Embryonic facial prominence (tissue), 1 donor: ENCODE measurements around the gene TMEM171.

Experiments used
- DNase-seq: peaks from one replicate; pipeline ENCODE4 v3.0.0-alpha.2; 2016; ENCODE audit errors: extremely low spot score

TMEM171 gene

DNA sequence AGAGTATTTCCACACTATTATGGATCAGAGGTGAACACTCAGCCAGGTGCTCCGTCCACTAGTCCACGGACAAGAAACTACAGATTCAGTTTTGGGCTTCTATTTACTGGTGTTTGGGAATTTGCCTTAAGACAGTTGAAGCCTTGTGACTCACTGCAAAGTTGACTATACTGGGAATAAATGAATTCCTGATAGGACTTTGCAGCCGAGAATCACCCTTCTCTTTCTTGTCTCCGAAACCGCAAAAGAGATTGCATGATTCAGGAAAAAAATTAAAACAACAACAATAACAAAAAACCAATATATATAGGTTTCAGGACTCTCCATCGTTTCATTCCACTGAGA is 716 bp downstream of the TMEM171 start:
- no peak for DNase-seq

DNA sequence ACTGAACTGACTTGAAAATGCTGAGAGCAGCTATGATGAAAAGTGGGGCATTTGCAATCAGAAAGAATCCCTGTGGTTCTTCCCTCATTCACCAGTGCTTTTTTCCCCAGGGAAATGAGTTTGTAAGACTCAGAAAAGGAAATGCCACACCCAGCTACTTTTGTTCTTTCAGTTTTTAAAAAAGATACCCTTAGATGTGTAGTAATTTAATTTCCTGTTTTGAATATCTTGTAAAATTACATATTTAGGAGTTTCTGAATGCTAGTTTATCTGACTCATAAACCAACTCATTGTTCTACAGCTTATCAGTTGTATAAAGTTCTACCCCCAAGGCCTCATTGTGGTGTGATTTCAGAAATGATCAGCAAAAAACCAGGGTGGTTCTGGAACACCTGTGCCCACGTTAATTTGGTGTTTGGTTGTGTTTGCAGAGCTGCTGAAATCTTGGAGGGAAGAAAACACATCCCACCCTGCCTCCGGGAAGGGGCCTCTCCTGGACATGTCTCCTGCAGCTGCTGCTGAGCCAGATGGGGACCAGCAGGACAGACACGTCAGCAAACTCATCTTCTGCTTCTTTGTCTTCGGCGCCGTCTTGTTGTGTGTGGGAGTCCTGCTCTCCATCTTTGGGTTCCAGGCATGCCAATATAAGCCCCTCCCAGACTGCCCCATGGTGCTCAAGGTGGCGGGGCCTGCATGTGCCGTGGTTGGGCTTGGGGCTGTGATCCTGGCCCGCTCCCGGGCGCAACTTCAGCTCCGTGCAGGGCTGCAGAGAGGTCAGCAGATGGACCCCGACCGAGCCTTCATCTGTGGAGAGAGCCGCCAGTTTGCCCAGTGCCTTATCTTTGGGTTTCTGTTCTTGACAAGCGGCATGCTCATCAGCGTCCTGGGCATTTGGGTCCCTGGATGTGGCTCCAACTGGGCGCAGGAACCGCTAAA is 2.8 kb downstream of the TMEM171 start:
- no peak for DNase-seq

DNA sequence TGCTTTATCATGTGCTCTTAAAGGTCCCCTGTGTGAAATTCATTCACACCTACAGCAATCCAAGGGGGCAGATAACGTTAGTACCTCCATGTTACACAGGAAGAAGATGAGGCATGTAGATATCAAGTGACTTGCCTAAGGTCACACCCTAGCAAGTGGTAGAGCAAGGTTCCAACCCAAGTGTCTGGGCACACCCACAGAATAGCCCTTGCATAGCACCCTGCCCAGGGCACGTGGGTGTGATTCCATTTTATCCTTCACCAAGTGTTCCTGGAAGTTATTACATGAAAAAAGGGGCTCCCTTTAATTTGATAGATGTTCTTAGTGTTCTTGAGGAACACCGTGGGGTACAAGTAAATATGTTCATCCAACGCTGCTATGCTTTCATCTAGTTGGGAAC is 4.9 kb downstream of the TMEM171 start:
- no peak for DNase-seq

DNA sequence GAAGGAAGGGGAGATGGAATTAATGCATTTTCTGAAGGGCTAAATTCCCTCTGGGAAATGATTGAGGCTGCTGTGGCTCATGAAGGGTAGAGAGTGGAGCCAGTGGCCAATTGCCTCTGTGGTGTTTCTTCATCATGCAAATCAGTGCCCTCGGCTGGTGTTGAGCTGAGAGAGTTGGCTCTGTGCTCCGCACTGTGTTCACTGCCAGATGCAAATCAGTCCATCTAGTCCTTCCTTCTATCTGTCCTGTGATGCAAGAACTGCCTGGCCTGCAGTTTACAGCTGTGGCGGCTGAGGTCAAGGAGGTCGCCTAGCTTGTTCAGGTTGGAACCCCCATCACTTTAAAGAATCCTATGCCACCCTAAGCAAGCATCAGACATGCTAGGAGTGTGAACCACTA is 6.0 kb downstream of the TMEM171 start:
- DNase-seq, result no peak

- no peak for DNase-seq
These were observed 6.6 kb downstream of the TMEM171 start for GRCh38 chr5:73126957-73127356.

DNA sequence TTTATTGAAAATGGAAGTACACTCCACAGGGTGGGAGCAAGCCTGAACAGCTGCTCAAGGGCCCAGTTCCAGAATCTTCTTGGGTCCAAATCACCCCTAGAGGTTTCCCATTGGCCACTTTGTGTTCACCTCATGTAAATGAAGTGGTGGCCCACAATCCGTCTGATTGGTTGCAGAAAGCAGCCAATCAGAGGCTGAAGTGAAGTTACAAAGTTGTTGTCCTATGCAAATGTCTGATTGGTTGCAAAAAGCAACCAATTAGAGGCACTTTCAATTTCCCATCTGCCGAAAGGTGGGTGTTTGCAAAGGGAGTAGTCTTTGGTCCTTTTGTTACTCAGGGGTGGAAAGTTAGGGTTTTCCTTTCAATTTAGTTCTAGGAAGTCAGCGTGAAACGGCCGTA is 8.8 kb downstream of the TMEM171 start:
- no peak for DNase-seq

GRCh38 chr5:73130811-73131210 is 10.4 kb downstream of the TMEM171 start:
- no peak for DNase-seq

- no peak for DNase-seq
These were observed 11.5 kb downstream of the TMEM171 start for GRCh38 chr5:73131711-73132425.

DNA sequence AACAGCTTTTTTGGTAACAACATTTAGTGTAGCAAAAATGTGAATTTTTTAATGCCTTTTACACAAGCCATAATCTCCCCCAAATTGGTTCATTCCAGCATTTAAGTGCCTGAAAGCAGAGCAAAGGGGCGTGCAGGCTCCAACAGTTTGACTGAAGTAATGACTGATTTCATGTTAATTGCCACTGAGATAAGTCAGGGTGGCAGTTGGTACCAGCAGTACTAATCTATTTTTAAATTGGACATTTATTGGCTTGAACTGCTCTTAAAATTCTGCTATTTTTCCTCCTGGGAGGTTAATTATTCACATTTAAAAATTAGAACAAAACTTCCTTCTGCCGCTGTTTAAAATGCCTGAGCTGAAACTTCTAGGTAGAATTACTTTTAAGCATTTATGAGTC is 12.4 kb downstream of the TMEM171 start:
- no peak for DNase-seq

GRCh38 chr5:73135021-73135420 is 14.6 kb downstream of the TMEM171 start:
- DNase-seq, result no peak

- DNase-seq, result no peak
These were observed 15.2 kb downstream of the TMEM171 start for GRCh38 chr5:73135429-73136054.

DNA sequence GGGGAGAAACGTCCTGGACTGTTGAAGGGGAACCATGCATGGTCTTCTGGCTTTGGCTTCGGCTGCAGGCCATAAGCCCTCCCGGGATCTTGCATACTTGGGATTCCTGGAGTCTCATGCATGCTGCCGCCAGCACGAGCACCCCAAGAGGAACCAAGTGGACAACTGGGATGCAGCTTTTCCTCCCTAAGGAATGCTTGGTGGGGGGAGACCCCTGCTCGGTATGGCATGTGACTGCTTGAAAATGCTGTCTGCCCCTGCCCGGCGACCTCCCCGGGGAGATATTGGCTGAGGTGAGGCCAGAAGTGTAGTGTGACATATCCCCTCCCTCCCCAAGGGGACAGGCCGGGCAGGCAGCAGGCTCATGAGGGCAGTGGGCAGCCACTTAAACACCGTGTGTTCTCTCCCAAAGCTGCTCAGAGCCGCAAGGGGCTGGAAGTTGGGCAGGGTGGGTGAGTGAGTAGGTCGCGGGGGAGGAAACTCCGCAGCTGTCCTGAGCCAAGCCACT is 15.7 kb downstream of the TMEM171 start:
- no peak for DNase-seq

GRCh38 chr5:73137563-73138530 is 17.5 kb downstream of the TMEM171 start:
- DNase-seq, result no peak

GRCh38 chr5:73139485-73139884 is 19.1 kb downstream of the TMEM171 start:
- DNase-seq, result no peak

- DNase-seq, result no peak
These were observed 20.4 kb downstream of the TMEM171 start for GRCh38 chr5:73140801-73141200.

DNA sequence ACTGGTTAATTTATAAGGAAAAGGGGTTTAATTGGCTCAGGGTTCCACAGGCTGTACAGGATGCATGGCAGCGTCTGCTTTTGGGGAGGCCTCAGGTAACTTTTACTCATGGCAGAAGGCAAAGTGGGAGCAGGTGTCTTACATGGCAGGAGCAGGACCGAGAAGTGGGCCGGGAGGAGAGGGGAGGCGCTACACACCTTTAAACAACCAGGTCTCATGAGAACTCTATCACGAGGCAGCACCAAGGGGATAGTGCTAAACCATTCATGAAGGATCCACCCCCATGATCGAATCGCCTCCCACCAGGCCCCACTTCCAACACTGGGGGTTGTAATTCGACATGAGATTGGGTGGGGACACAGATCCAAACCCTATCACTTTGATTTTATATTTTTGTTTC is 21.7 kb downstream of the TMEM171 start:
- DNase-seq, result no peak

- DNase-seq, result no peak
These were observed 23.3 kb downstream of the TMEM171 start for GRCh38 chr5:73143716-73144115.

GRCh38 chr5:73149540-73149939 is 29.2 kb downstream of the TMEM171 start:
- DNase-seq, result no peak

DNA sequence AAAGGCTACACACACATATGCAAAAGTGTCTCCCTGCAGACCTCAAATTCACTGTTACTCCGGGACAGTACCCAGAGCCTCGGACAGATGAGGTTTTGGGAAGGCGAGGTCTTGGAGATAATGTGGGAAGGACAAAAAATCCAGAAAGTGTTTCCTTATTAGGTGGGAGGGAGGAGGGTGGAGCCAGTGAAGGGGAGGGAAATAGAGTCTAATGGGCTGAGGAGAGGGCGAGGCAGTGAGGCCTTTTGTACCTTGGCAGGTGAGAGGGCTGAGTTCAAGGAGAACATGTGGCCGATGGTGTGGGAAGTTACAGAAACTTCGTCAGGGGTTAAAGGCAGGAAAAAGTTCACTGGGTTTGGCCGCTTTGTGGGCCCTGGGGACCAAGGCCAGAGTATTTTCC is 30.5 kb downstream of the TMEM171 start:
- no peak for DNase-seq

DNA sequence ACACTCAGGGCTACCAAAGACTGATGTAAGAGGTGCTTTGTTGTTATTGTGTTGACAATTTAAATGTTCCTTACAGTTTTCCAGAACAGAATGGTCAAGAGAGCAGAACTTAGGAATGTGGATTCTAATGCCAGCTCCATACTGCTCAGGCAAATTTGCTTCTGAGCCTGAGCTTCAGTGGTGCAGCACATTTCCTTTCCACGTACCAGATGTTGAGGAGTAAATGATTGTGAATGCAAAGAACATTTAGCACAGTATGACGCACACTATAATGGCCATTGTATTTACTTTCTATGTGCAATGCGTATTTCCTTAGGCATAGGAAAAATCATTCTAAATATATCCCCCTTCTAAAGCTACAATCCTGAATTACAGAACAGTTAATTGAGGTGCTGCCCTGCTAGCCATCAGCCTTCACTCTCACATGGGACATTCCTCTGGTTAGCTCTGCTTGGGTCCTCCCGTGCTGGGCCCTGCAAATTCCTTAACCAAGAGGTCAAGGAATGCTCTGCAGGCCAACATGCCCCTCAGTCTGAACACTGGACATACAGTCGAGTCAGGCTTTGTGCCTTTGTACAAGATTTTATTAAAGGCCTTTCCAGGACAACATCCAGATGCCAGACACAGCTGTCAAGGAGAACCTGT is 31.5 kb downstream of the TMEM171 start:
- DNase-seq, result no peak
